Astrocyte (in vitro differentiated cells and primary cell): ENCODE data around the gene SSH2. TPM values are rescaled to one million over a fixed set of nuclear protein-coding genes. Genes with fewer than 3 reads are reported as not detected.

Experiments
- DNase-seq: peaks from one replicate; pipeline ENCODE4 v3.0.0-alpha.2; 2010; ENCODE audit warnings: low read depth
- FAIRE-seq: peaks from 2 replicates; lab custom pipeline; 2011; peaks lifted over from hg19 to GRCh38; lab: Jason Lieb, UNC
- H2AFZ ChIP-seq: 2 replicates; pipeline ENCODE4 v1.6.0; 2012; ENCODE audit warnings: low read depth, low read length, inconsistent platforms
- H3K27ac ChIP-seq: 2 replicates; pipeline ENCODE4 v1.5.1; 2011; ENCODE audit warnings: low read depth, low read length, inconsistent platforms
- H3K27me3 ChIP-seq: 2 replicates; pipeline ENCODE4 v1.6.0; 2011; ENCODE audit warnings: low read length, inconsistent platforms; ENCODE audit not compliant: insufficient read depth
- H3K36me3 ChIP-seq: 2 replicates; pipeline ENCODE4 v1.5.1; 2011; ENCODE audit warnings: low read length, inconsistent platforms; ENCODE audit not compliant: insufficient read depth
- H3K4me1 ChIP-seq: 2 replicates; pipeline ENCODE4 v1.5.1; 2011; ENCODE audit warnings: low read length, inconsistent platforms; ENCODE audit not compliant: insufficient read depth
- H3K4me2 ChIP-seq: 2 replicates; pipeline ENCODE4 v1.6.0; 2012; ENCODE audit warnings: low read length, inconsistent platforms
- H3K4me3 ChIP-seq: 2 replicates; pipeline ENCODE4 v1.5.1; 2011; ENCODE audit warnings: low read depth, mild to moderate bottlenecking, low read length, inconsistent platforms; ENCODE audit not compliant: insufficient read depth
- H3K79me2 ChIP-seq: 2 replicates; pipeline ENCODE4 v1.6.0; 2012; ENCODE audit warnings: mild to moderate bottlenecking, low read length, inconsistent platforms; ENCODE audit not compliant: insufficient read depth
- H3K9ac ChIP-seq: 2 replicates; pipeline ENCODE4 v1.6.0; 2012; ENCODE audit warnings: mild to moderate bottlenecking, low read length, inconsistent platforms
- H3K9me3 ChIP-seq: 2 replicates; pipeline ENCODE4 v1.5.1; 2012; ENCODE audit warnings: low read depth, mild to moderate bottlenecking, low read length, inconsistent platforms; ENCODE audit not compliant: insufficient read depth
- H4K20me1 ChIP-seq: 2 replicates; pipeline ENCODE4 v1.6.0; 2012; ENCODE audit warnings: low read length, inconsistent platforms; ENCODE audit not compliant: insufficient read depth
- H3K27ac Mint-ChIP-seq: one replicate; pipeline ENCODE4 v1.8.0; 2021; ENCODE audit warnings: mild to moderate bottlenecking, mixed read lengths; ENCODE audit not compliant: unreplicated experiment
- H3K27me3 Mint-ChIP-seq: one replicate; pipeline ENCODE4 v1.8.0; 2021; ENCODE audit warnings: low read depth, mixed read lengths; ENCODE audit not compliant: unreplicated experiment
- H3K36me3 Mint-ChIP-seq: one replicate; pipeline ENCODE4 v1.8.0; 2021; ENCODE audit warnings: low read depth, mixed read lengths; ENCODE audit not compliant: unreplicated experiment
- H3K4me1 Mint-ChIP-seq: one replicate; pipeline ENCODE4 v1.8.0; 2021; ENCODE audit warnings: low read depth, mixed read lengths; ENCODE audit not compliant: unreplicated experiment
- H3K4me3 Mint-ChIP-seq: one replicate; pipeline ENCODE4 v1.8.0; 2021; ENCODE audit warnings: mild to moderate bottlenecking, moderate library complexity, mixed read lengths; ENCODE audit not compliant: unreplicated experiment
- H3K9me3 Mint-ChIP-seq: one replicate; pipeline ENCODE4 v1.8.0; 2021; ENCODE audit warnings: mild to moderate bottlenecking, mixed read lengths; ENCODE audit not compliant: unreplicated experiment
- EZH2 ChIP-seq: IDR thresholded peaks from 2 replicates; pipeline ENCODE4 v1.6.1; 2012; ENCODE audit warnings: mild to moderate bottlenecking, low read length, inconsistent platforms; ENCODE audit not compliant: insufficient read depth
- total RNA-seq: library from RNA; stranded (reverse); gene quantifications from 2 replicates; pipeline ENCODE4 v1.2.1, GENCODE V29; 2021
- TF ChIP-seq, protein P1 (sequence below): IDR thresholded peaks from 2 replicates; pipeline ENCODE4 v1.5.1; 2011; ENCODE audit warnings: low read depth, mild to moderate bottlenecking, inconsistent platforms, low read length, moderate library complexity; ENCODE audit not compliant: insufficient read depth

Gene SSH2
- total RNA-seq, 1 donor from 2014 or later: 31.1 TPM

DNA sequence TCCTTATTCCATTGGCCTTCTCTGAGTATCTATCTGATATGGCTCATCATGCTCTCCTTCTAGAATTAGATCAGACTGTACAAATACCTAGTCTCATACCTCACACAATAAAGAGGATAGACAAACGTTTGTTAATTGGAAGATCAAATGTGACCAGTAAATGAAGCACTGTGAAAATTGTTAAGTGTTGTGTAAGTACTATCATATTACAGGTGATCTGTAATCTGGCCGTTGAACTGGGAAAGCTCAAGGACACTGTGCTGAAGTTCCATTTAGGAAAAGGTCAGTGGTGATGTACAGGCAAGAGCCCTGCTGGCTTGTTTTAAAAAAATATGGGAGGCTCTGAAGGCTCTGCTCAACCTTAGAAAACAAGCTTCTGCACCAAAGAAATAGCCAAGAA, 268.8 kb downstream of the SSH2 start:
- no peak for FAIRE-seq

DNA sequence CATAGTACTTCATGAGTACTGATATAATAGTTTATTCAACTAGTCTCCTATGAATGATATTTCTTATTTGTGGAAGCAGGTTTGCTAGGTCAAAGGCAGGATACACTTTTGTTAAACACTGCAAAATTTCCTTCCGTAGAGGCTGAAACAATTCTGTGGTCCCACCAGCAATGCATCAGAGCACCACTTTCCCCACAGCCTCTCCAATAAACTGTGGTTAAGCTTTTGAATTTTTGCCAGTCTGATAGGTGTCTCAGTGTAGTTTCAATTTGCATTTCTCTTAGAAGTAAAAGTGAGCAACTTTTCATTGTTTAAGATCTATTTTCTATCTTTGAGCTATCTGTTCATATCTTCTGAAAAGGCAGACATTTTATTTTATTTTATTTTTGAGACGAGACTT, 270.9 kb downstream of the SSH2 start:
- no peak overlapping the region for H3K9ac ChIP-seq
- Mint-ChIP-seq H3K4me3 (no peak overlapping the region), H3K27ac (no peak overlapping the region), H3K36me3 (peaks cover 3% of the 10 kb centered on the region), H3K9me3 (no peaks in the 10 kb centered on the region), H3K27me3 (no peaks in the 10 kb centered on the region), H3K4me1 (peaks cover 9% of the 10 kb centered on the region)
- FAIRE-seq (no peak), DNase-seq (peak; percentile 61)
- no peak overlapping the region for H3K27ac ChIP-seq
- H3K36me3 ChIP-seq: peaks cover 10% of the 10 kb centered on the region
- H2AFZ ChIP-seq: no peak overlapping the region
- H3K4me3 ChIP-seq: no peak overlapping the region
- H3K4me2 ChIP-seq: no peak overlapping the region
- H3K27me3 ChIP-seq: no peaks in the 10 kb centered on the region
- no peaks in the 10 kb centered on the region for H3K9me3 ChIP-seq
- TF ChIP-seq, protein P1, sequence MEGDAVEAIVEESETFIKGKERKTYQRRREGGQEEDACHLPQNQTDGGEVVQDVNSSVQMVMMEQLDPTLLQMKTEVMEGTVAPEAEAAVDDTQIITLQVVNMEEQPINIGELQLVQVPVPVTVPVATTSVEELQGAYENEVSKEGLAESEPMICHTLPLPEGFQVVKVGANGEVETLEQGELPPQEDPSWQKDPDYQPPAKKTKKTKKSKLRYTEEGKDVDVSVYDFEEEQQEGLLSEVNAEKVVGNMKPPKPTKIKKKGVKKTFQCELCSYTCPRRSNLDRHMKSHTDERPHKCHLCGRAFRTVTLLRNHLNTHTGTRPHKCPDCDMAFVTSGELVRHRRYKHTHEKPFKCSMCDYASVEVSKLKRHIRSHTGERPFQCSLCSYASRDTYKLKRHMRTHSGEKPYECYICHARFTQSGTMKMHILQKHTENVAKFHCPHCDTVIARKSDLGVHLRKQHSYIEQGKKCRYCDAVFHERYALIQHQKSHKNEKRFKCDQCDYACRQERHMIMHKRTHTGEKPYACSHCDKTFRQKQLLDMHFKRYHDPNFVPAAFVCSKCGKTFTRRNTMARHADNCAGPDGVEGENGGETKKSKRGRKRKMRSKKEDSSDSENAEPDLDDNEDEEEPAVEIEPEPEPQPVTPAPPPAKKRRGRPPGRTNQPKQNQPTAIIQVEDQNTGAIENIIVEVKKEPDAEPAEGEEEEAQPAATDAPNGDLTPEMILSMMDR: no peak
- peaks cover 3% of the 10 kb centered on the region for H3K4me1 ChIP-seq
- H3K79me2 ChIP-seq: no peaks in the 10 kb centered on the region
- no peaks in the 10 kb centered on the region for H4K20me1 ChIP-seq

More for the DNA sequence above, 268.8 kb downstream of the SSH2 start:
- H3K36me3 Mint-ChIP-seq: peaks cover 8% of the 10 kb centered on the region
- H3K27me3 Mint-ChIP-seq: no peaks in the 10 kb centered on the region
- Histone ChIP-seq H3K4me2 (no peak overlapping the region), H4K20me1 (no peaks in the 10 kb centered on the region), H3K27me3 (no peaks in the 10 kb centered on the region), H3K9me3 (no peaks in the 10 kb centered on the region), H3K4me1 (peaks cover 15% of the 10 kb centered on the region), H3K79me2 (no peaks in the 10 kb centered on the region), H2AFZ (no peak overlapping the region), H3K27ac (no peak overlapping the region), H3K9ac (no peak overlapping the region), H3K4me3 (no peak overlapping the region), H3K36me3 (peaks cover 5% of the 10 kb centered on the region)
- H3K4me3 Mint-ChIP-seq: no peak overlapping the region
- H3K9me3 Mint-ChIP-seq: no peaks in the 10 kb centered on the region
- H3K4me1 Mint-ChIP-seq: peaks cover 22% of the 10 kb centered on the region
- no peak overlapping the region for H3K27ac Mint-ChIP-seq
- no peak for TF ChIP-seq EZH2
- TF ChIP-seq, protein P1: no peak
- DNase-seq: no peak

DNA sequence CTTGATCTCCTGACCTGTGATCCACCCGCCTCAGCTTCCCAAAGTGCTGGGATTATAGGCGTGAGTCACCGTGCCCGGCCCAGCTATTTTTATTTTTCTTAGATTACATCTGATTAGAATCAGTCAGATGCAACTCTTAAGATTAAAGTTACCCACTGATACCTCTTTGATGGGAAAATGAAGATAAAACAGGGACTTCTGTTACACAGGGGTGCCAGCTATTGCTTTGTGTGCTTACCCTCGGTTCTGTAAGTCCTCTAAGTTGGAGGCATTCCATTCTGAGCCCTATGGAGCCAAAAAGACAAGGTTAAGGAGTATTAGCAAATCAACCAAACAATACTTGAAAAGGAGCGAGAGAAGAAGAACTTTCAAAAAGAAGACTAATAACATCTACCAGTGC, 274.7 kb downstream of the SSH2 start:
- Mint-ChIP-seq H3K36me3 (peaks cover 2% of the 10 kb centered on the region), H3K9me3 (no peaks in the 10 kb centered on the region), H3K27me3 (no peaks in the 10 kb centered on the region), H3K4me1 (no peaks in the 10 kb centered on the region), H3K27ac (no peak overlapping the region), H3K4me3 (no peak overlapping the region)
- Histone ChIP-seq H2AFZ (no peak overlapping the region), H3K27ac (no peak overlapping the region), H3K9ac (no peak overlapping the region), H3K9me3 (no peaks in the 10 kb centered on the region), H3K79me2 (no peaks in the 10 kb centered on the region), H3K36me3 (peaks cover 7% of the 10 kb centered on the region), H3K4me3 (no peak overlapping the region), H3K4me1 (peaks cover 3% of the 10 kb centered on the region), H3K27me3 (no peaks in the 10 kb centered on the region), H3K4me2 (no peak overlapping the region), H4K20me1 (no peaks in the 10 kb centered on the region)
- TF ChIP-seq, protein P1: no peak
- no peak for TF ChIP-seq EZH2
- DNase-seq (no peak), FAIRE-seq (no peak)
